Transverse colon (tissue), 4 donors: Measurements from ENCODE around the gene TCF7L2. TPM values are rescaled to one million over a fixed set of nuclear protein-coding genes. Genes with fewer than 3 reads are reported as not detected.

Source experiments
- DNase-seq: peaks from one replicate; pipeline ENCODE4 v3.0.0-alpha.2; 2019
- H3K27ac ChIP-seq, 4 donors: fragments of 200-600 bp; sonication (generic); 2 replicates each; pipeline ENCODE4 v1.5.1; 2016 to 2018; ENCODE audit warnings: inconsistent platforms in 4 of 4
- H3K27me3 ChIP-seq: fragments of 200-600 bp; sonication (generic); 2 replicates; pipeline ENCODE4 v1.5.1; 2017; ENCODE audit warnings: inconsistent platforms
- H3K36me3 ChIP-seq, 4 donors: fragments of 200-600 bp; sonication (generic); 2 replicates each; pipeline ENCODE4 v1.5.1; 2017 to 2019; ENCODE audit warnings: inconsistent platforms in 4 of 4
- H3K4me1 ChIP-seq, 4 donors: fragments of 200-600 bp; sonication (generic); 2 replicates each; pipeline ENCODE4 v1.5.1; 2017 to 2020; ENCODE audit warnings: inconsistent platforms in 4 of 4
- H3K4me3 ChIP-seq, 4 donors: fragments of 200-600 bp; sonication (generic); 1 replicate in 1 of 4; 2 replicates in 3 of 4; pipeline versions ENCODE4 v1.5.1 to v1.6.1; 2017 to 2019; ENCODE audit warnings: inconsistent platforms in 4 of 4
- H3K9me3 ChIP-seq, 2 donors: fragments of 200-600 bp; sonication (generic); 2 replicates each; pipeline ENCODE4 v1.5.1; 2017 to 2019; ENCODE audit warnings: inconsistent platforms in 2 of 2
- CTCF ChIP-seq, 5 experiments: fragments of 200-600 bp in 3 of 5; fragments of 450-650 bp in 2 of 5; sonication (generic) in 3 of 5; IDR thresholded peaks; 1 replicate in 2 of 5; 2 replicates in 3 of 5; pipeline ENCODE4 v1.5.1; 2016 to 2017; ENCODE audit warnings: antibody characterized with exemption in 5 of 5, inconsistent platforms in 3 of 5, mild to moderate bottlenecking in 2 of 5, moderate library complexity in 1 of 5
- EP300 ChIP-seq: sonication (generic); formaldehyde crosslinking; IDR thresholded peaks from one replicate; pipeline ENCODE4 v1.6.1; 2017; ENCODE audit warnings: antibody characterized with exemption, low read depth
- POLR2A ChIP-seq: fragments of 450-650 bp; IDR thresholded peaks from one replicate; pipeline ENCODE4 v1.6.1; 2016; ENCODE audit warnings: antibody characterized with exemption, mild to moderate bottlenecking, moderate library complexity
- POLR2AphosphoS5 ChIP-seq, 3 donors: sonication (generic); formaldehyde crosslinking; IDR thresholded peaks; one replicate each; pipeline ENCODE4 v1.6.1; 2016; ENCODE audit warnings: antibody characterized with exemption in 3 of 3
- WGBS, 2 donors: methylation state at CpG; one replicate each; pipeline ENCODE4 v1.1.5; 2018; ENCODE audit warnings: low coverage in 1 of 2; 5-methylcytosine and 5-hydroxymethylcytosine counted together
- in situ Hi-C, 4 donors: fragments of 200-750 bp; cut with MboI; loops; one replicate each; pipeline versions ENCODE4 v1.15.0 to v1.15.1; 2017; ENCODE audit warnings: low sequenced_read_pairs in 3 of 4, low pct_ligation_motif_present in 1 of 4, low pct_unique_long_range_greater_than_20kb in 1 of 4
- intact Hi-C: fragments of 100-400 bp; cut with DNase I; formaldehyde crosslinking; loops from one replicate; pipeline ENCODE4 v1.15.1; 2023; ENCODE audit warnings: low total_unique reads
- total RNA-seq, 4 donors: library from RNA; depleted of rRNA; stranded (reverse); fragments of >200 nt; gene quantifications; one replicate each; pipeline ENCODE4 v1.1.0, GENCODE V29; 2016

The TCF7L2 gene
- total RNA-seq, 4 donors from 2014 or later = 84.6 to 249 (median 137) TPM

GRCh38 chr10:112954974-112955581, 5.0 kb downstream of the TCF7L2 start:
- Histone ChIP-seq H3K36me3 (no peaks in the 10 kb centered on the region), H3K4me3 (peak overlapping the region in 3 of 4 donors; percentile 21 to 88 (median 85)), H3K4me1 (peaks cover 16 to 67% (median 59%) of the 10 kb centered on the region in 4 donors), H3K27ac (peak overlapping the region; percentile 95 to 98 (median 96)), H3K27me3 (no peaks in the 10 kb centered on the region), H3K9me3 (no peaks in the 10 kb centered on the region)
- in situ Hi-C loops = loop anchor here in 2 of 4 donors (25.0 kb wide), 2 partner anchors 132 to 432 kb away; no protein-coding TSS in a partner anchor
- WGBS, 2 donors = 35 to 37% methylated on average over 7 of the region's 7 CpGs
- TF ChIP-seq POLR2A = no peak
- TF ChIP-seq POLR2AphosphoS5 (IDR thresholded peaks at IDR 0.05) = no peak
- TF ChIP-seq CTCF (IDR thresholded peaks at IDR 0.05) = no peak
- no peak for TF ChIP-seq EP300
- DNase-seq = no peak
- intact Hi-C loops = loop anchor here (5.0 to 10.0 kb wide), 2 partner anchors 110 to 172 kb away; no protein-coding TSS in a partner anchor

GRCh38 chr10:112955582-112956421, 5.8 kb downstream of the TCF7L2 start:
- peaks cover 16 to 74% (median 61%) of the 10 kb centered on the region in 4 donors for H3K4me1 ChIP-seq

GRCh38 chr10:112956631-112957350, 6.7 kb downstream of the TCF7L2 start:
- 34 to 35% methylated on average over 10 of the region's 10 CpGs for WGBS, 2 donors
- Histone ChIP-seq H3K36me3 (no peaks in the 10 kb centered on the region), H3K9me3 (no peaks in the 10 kb centered on the region), H3K4me3 (peak overlapping the region in 1 of 4 donors; percentile 88), H3K4me1 (peaks cover 20 to 83% (median 67%) of the 10 kb centered on the region in 4 donors), H3K27ac (peak overlapping the region; percentile 95 to 98 (median 96)), H3K27me3 (no peaks in the 10 kb centered on the region)
- intact Hi-C loops = loop anchor here (10.0 kb wide), 1 partner anchor 108 kb away; no protein-coding TSS in a partner anchor
- in situ Hi-C loops = loop anchor here in 2 of 4 donors (25.0 kb wide), 2 partner anchors 131 to 431 kb away; no protein-coding TSS in a partner anchor
- TF ChIP-seq CTCF (IDR thresholded peaks at IDR 0.05) = no peak
- no peak for TF ChIP-seq EP300
- TF ChIP-seq POLR2AphosphoS5 (IDR thresholded peaks at IDR 0.05) = no peak
- TF ChIP-seq POLR2A = no peak
- DNase-seq = peak; percentile 35

More at GRCh38 chr10:112955582-112956421, 5.8 kb downstream of the TCF7L2 start:
- Histone ChIP-seq H3K27me3 (no peaks in the 10 kb centered on the region), H3K27ac (peak overlapping the region; percentile 95 to 98 (median 96)), H3K4me3 (peak overlapping the region in 3 of 4 donors; percentile 21 to 88 (median 85)), H3K9me3 (no peaks in the 10 kb centered on the region), H3K36me3 (no peaks in the 10 kb centered on the region)
- intact Hi-C loops = loop anchor here (10.0 kb wide), 1 partner anchor 109 kb away; no protein-coding TSS in a partner anchor
- DNase-seq = peak; percentile 34
- in situ Hi-C loops = loop anchor here in 2 of 4 donors (25.0 kb wide), 2 partner anchors 131 to 431 kb away; no protein-coding TSS in a partner anchor
- WGBS, 2 donors = 0 to 8% methylated on average over 5 to 12 of the region's 12 CpGs
- TF ChIP-seq POLR2A (peak; percentile 35), CTCF (IDR thresholded peaks at IDR 0.05) (no peak), POLR2AphosphoS5 (IDR thresholded peaks at IDR 0.05) (peak in 2 of 3 donors; percentile 54 to 73), EP300 (no peak)
